ENCODE data around the gene SORCS2. TPM values are rescaled to one million over a fixed set of nuclear protein-coding genes. Genes with fewer than 3 reads are reported as not detected.

SORCS2 gene
- total and polyA plus RNA-seq, 2 of the 8 experiments (the other 6 are each of a cell fraction or from before 2014, with no cell fraction given), result 0.36 to 1.8 TPM

- H3K18ac ChIP-seq (ENCODE audit: extremely low read depth, low read length), result no peak overlapping the region
- H3K36me3 ChIP-seq (ENCODE audit: control insufficient read depth in 2 of 4, insufficient read depth in 4 of 4, low read length in 3 of 4), result no peaks in the 10 kb centered on the region
- no peak overlapping the region for H2BK120ac ChIP-seq (replicated peaks; ENCODE audit: low read depth, low read length)
- no peak overlapping the region for H2BK12ac ChIP-seq (ENCODE audit: low read depth, low read length)
- DNase-seq (ENCODE audit: low read depth in 1 of 2, low spot score in 2 of 2), result no peak
- H4K5ac ChIP-seq (ENCODE audit: insufficient read length, low read depth, low read length), result no peak overlapping the region
- H4K91ac ChIP-seq (replicated peaks; ENCODE audit: insufficient read length, low read length), result no peak overlapping the region
- H3K79me2 ChIP-seq (ENCODE audit: control insufficient read depth in 1 of 2, insufficient read depth in 2 of 2, low read length in 2 of 2), result no peaks in the 10 kb centered on the region
- FAIRE-seq, result no peak
- H3K4ac ChIP-seq (replicated peaks; ENCODE audit: insufficient read length, low read depth, low read length), result no peak overlapping the region
- peaks cover 5 to 17% of the 10 kb centered on the region in 2 experiments; a peak in 2 of 4 replicates for H3K9me3 ChIP-seq (ENCODE audit: insufficient read depth in 2 of 2, low read depth in 1 of 2, low read length in 1 of 2)
- H3K23me2 ChIP-seq (ENCODE audit: low read depth, low read length), result no peaks in the 10 kb centered on the region
- no peaks in the 10 kb centered on the region for H4K20me1 ChIP-seq (replicated peaks in 1 of 2; ENCODE audit: control insufficient read depth in 1 of 2, insufficient read depth in 2 of 2, low read length in 2 of 2)
- no peak overlapping the region for H2BK15ac ChIP-seq (ENCODE audit: low read length)
- H3K56ac ChIP-seq (replicated peaks; ENCODE audit: insufficient read length, low read depth, low read length), result no peak overlapping the region
- 86% methylated on average over 17 of the region's 17 CpGs; no CpG with 5 or more reads in 1 of the 2 experiments for WGBS, 2 experiments (ENCODE audit: extremely low coverage in 1 of 2, insufficient coverage in 1 of 2, insufficient read length in 1 of 2, insufficient replicate concordance in 2 of 2, low coverage in 1 of 2, low lambda C conversion rate in 2 of 2, missing lambda C conversion rate in 1 of 2)
- H2BK5ac ChIP-seq (ENCODE audit: low read depth, low read length), result no peak overlapping the region
- ChIA-PET CTCF (ENCODE audit: partially characterized antibody) (interaction anchor here (1.4 kb wide), 1 partner anchor 51 kb away, joined by 4 read pairs; no protein-coding TSS in a partner anchor), POLR2A (ENCODE audit: partially characterized antibody) (no interaction called here)
- H3K4me2 ChIP-seq (ENCODE audit: insufficient read depth in 1 of 2, low read depth in 2 of 2, low read length in 2 of 2), result no peak overlapping the region
- no peak overlapping the region for H2BK20ac ChIP-seq (ENCODE audit: low read length)
- H3K23ac ChIP-seq (ENCODE audit: insufficient read length), result no peak overlapping the region
- no peak overlapping the region for H3K27ac ChIP-seq (ENCODE audit: low read depth, low read length)
- no peaks in the 10 kb centered on the region for H3K27me3 ChIP-seq (replicated peaks in 1 of 4; ENCODE audit: control insufficient read depth in 3 of 4, extremely low read depth in 1 of 4, insufficient read depth in 3 of 4, low read length in 3 of 4)
- H2AFZ ChIP-seq (ENCODE audit: low read length), result no peak overlapping the region
- no peak overlapping the region for H3K9ac ChIP-seq (replicated peaks in 1 of 4; ENCODE audit: extremely low read depth in 1 of 4, low read depth in 3 of 4, low read length in 3 of 4)
- no peak overlapping the region for H3K14ac ChIP-seq (ENCODE audit: insufficient read length)
- H3K79me1 ChIP-seq (ENCODE audit: low read depth, low read length), result no peaks in the 10 kb centered on the region
- H3K4me1 ChIP-seq (replicated peaks in 1 of 4; ENCODE audit: control insufficient read depth in 3 of 4, insufficient read depth in 4 of 4, low read length in 3 of 4), result peaks cover 0 to 5% (median 0%) of the 10 kb centered on the region in 4 experiments; a peak in 5 of 7 replicates
- no peak overlapping the region for H2AK5ac ChIP-seq (ENCODE audit: low read depth, low read length)
- H3K4me3 ChIP-seq (ENCODE audit: extremely low read depth in 1 of 4, insufficient read depth in 2 of 4, low read depth in 3 of 4, low read length in 4 of 4), result no peak overlapping the region
- no peak overlapping the region for H4K8ac ChIP-seq (ENCODE audit: extremely low read depth, insufficient read depth, low read length)
These were observed 407.9 kb downstream of the SORCS2 start for GRCh38 chr4:7600247-7600646.
